HCT116 (cell line): ENCODE results near the gene FAM20C.

Experiments used
- SP1 ChIP-seq: IDR thresholded peaks from 2 replicates; pipeline ENCODE4 v1.6.1; 2012; ENCODE audit warnings: low read depth
- TF ChIP-seq, protein P1 (sequence below), 3 experiments: fragments of 200-600 bp in 1 of 3; sonication (generic) in 1 of 3; IDR thresholded peaks in 2 of 3; conservative IDR thresholded peaks in 1 of 3; 2 replicates each; pipeline ENCODE4 v1.5.1; 2012 to 2017; ENCODE audit warnings: low read depth in 2 of 3, low read length in 2 of 3, antibody characterized with exemption in 1 of 3, borderline replicate concordance in 1 of 3, control low read depth in 1 of 3, mild to moderate bottlenecking in 1 of 3, mixed read lengths in 1 of 3, mixed run types in 1 of 3, moderate library complexity in 1 of 3; ENCODE audit not compliant: insufficient read depth in 1 of 3

GRCh38 chr7:157008-157310 lies 35.4 kb upstream of the FAM20C start:
- TF ChIP-seq SP1, result no peak
- TF ChIP-seq, protein P1, sequence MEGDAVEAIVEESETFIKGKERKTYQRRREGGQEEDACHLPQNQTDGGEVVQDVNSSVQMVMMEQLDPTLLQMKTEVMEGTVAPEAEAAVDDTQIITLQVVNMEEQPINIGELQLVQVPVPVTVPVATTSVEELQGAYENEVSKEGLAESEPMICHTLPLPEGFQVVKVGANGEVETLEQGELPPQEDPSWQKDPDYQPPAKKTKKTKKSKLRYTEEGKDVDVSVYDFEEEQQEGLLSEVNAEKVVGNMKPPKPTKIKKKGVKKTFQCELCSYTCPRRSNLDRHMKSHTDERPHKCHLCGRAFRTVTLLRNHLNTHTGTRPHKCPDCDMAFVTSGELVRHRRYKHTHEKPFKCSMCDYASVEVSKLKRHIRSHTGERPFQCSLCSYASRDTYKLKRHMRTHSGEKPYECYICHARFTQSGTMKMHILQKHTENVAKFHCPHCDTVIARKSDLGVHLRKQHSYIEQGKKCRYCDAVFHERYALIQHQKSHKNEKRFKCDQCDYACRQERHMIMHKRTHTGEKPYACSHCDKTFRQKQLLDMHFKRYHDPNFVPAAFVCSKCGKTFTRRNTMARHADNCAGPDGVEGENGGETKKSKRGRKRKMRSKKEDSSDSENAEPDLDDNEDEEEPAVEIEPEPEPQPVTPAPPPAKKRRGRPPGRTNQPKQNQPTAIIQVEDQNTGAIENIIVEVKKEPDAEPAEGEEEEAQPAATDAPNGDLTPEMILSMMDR (IDR thresholded peaks at IDR 0.05 in 2 of 3, conservative IDR thresholded peaks at IDR 0.05 in 1 of 3; ENCODE audit: borderline replicate concordance in 1 of 3, insufficient read depth in 1 of 3, low read depth in 2 of 3, low read length in 2 of 3), result no peak
